SK-N-SH treated with all-trans-retinoic acid at 6 μM for 48 hours (cell line): ENCODE measurements around the gene ZNHIT3.

Experiments used
- ATAC-seq: fragments of 200-7000 bp; cut with Tn5 transposase; 3 replicates; pipeline ENCODE4 v1.9.1; 2020; ENCODE audit warnings: mild to moderate bottlenecking, moderate library complexity
- ARNTL ChIP-seq: fragments of 450-650 bp; formaldehyde crosslinking; IDR thresholded peaks from 2 replicates; pipeline ENCODE4 v1.5.0; 2020; ENCODE audit warnings: low read depth, mild to moderate bottlenecking, moderate library complexity, borderline replicate concordance
- BACH2 ChIP-seq: fragments of 250-450 bp; sonication (Bioruptor Pico); IDR thresholded peaks from 2 replicates; pipeline ENCODE4 v1.9.0; 2021; ENCODE audit warnings: mild to moderate bottlenecking, borderline replicate concordance
- CREB5 ChIP-seq: fragments of 250-450 bp; sonication (Bioruptor Pico); IDR thresholded peaks from 2 replicates; pipeline ENCODE4 v1.5.1; 2020; ENCODE audit warnings: low read depth, mild to moderate bottlenecking, moderate library complexity
- CSDC2 ChIP-seq: fragments of 250-450 bp; sonication (Bioruptor Pico); IDR thresholded peaks from 2 replicates; pipeline ENCODE4 v1.5.0; 2020; ENCODE audit warnings: mild to moderate bottlenecking, moderate library complexity
- CSRNP3 ChIP-seq: fragments of 250-450 bp; sonication (Bioruptor Pico); IDR thresholded peaks from 2 replicates; pipeline ENCODE4 v1.5.1; 2021; ENCODE audit warnings: mild to moderate bottlenecking, moderate library complexity
- ESRRG ChIP-seq: fragments of 250-450 bp; sonication (Bioruptor Pico); IDR thresholded peaks from 2 replicates; pipeline ENCODE4 v1.6.1; 2021; ENCODE audit warnings: mild to moderate bottlenecking
- ISL1 ChIP-seq: fragments of 250-450 bp; sonication (Bioruptor Pico); IDR thresholded peaks from 2 replicates; pipeline ENCODE4 v2.1.2; 2022; ENCODE audit warnings: mild to moderate bottlenecking, moderate library complexity
- OSR1 ChIP-seq: fragments of 250-450 bp; sonication (Bioruptor Pico); IDR thresholded peaks from 2 replicates; pipeline ENCODE4 v1.8.0; 2022; ENCODE audit warnings: moderate library complexity, mild to moderate bottlenecking, inconsistent platforms
- PATZ1 ChIP-seq: fragments of 250-450 bp; sonication (Bioruptor Pico); IDR thresholded peaks from 2 replicates; pipeline ENCODE4 v1.8.0; 2020; ENCODE audit warnings: mild to moderate bottlenecking, moderate library complexity, borderline replicate concordance
- POU6F1 ChIP-seq: fragments of 250-450 bp; sonication (Bioruptor Pico); IDR thresholded peaks from 2 replicates; pipeline ENCODE4 v1.8.0; 2021; ENCODE audit warnings: low read depth, mild to moderate bottlenecking, moderate library complexity, borderline replicate concordance
- PPARA ChIP-seq: fragments of 250-450 bp; sonication (Bioruptor Pico); IDR thresholded peaks from 2 replicates; pipeline ENCODE4 v1.5.0; 2020; ENCODE audit warnings: mild to moderate bottlenecking, borderline replicate concordance
- RARB ChIP-seq: fragments of 250-450 bp; sonication (Bioruptor Pico); IDR thresholded peaks from 2 replicates; pipeline ENCODE4 v1.8.0; 2021; ENCODE audit warnings: mild to moderate bottlenecking, moderate library complexity
- SNAI2 ChIP-seq: fragments of 250-450 bp; sonication (Bioruptor Pico); IDR thresholded peaks from 2 replicates; pipeline ENCODE4 v1.5.0; 2020; ENCODE audit warnings: mild to moderate bottlenecking, moderate library complexity
- TCF4 ChIP-seq: fragments of 250-450 bp; sonication (Bioruptor Pico); IDR thresholded peaks from 2 replicates; pipeline ENCODE4 v1.8.0; 2021; ENCODE audit warnings: mild to moderate bottlenecking, moderate library complexity, borderline replicate concordance
- TOX ChIP-seq: fragments of 250-450 bp; sonication (Bioruptor Pico); IDR thresholded peaks from 2 replicates; pipeline ENCODE4 v1.8.0; 2021; ENCODE audit warnings: mild to moderate bottlenecking, moderate library complexity, borderline replicate concordance
- TSHZ2 ChIP-seq: fragments of 250-450 bp; sonication (Bioruptor Pico); IDR thresholded peaks from 2 replicates; pipeline ENCODE4 v1.5.0; 2020; ENCODE audit warnings: mild to moderate bottlenecking, moderate library complexity
- ZC3H10 ChIP-seq: fragments of 250-450 bp; sonication (Bioruptor Pico); IDR thresholded peaks from 2 replicates; pipeline ENCODE4 v1.5.1; 2021; ENCODE audit warnings: mild to moderate bottlenecking, moderate library complexity
- ZFP3 ChIP-seq: fragments of 250-450 bp; sonication (Bioruptor Pico); IDR thresholded peaks from 2 replicates; pipeline ENCODE4 v1.5.0; 2020; ENCODE audit warnings: mild to moderate bottlenecking, moderate library complexity
- ZFP30 ChIP-seq: fragments of 450-650 bp; formaldehyde crosslinking; IDR thresholded peaks from 2 replicates; pipeline ENCODE4 v1.5.0; 2022; ENCODE audit warnings: mild to moderate bottlenecking, moderate library complexity
- ZNF565 ChIP-seq: fragments of 450-650 bp; formaldehyde crosslinking; conservative IDR thresholded peaks from 2 replicates; pipeline ENCODE4 v1.5.0; 2020; ENCODE audit warnings: low read depth, mild to moderate bottlenecking, moderate library complexity
- ZNF70 ChIP-seq: fragments of 450-650 bp; formaldehyde crosslinking; IDR thresholded peaks from 2 replicates; pipeline ENCODE4 v1.5.0; 2020; ENCODE audit warnings: mild to moderate bottlenecking, moderate library complexity
- ZNF8 ChIP-seq: fragments of 450-650 bp; formaldehyde crosslinking; IDR thresholded peaks from 2 replicates; pipeline ENCODE4 v1.5.0; 2020; ENCODE audit warnings: mild to moderate bottlenecking, moderate library complexity

ZNHIT3 gene

DNA sequence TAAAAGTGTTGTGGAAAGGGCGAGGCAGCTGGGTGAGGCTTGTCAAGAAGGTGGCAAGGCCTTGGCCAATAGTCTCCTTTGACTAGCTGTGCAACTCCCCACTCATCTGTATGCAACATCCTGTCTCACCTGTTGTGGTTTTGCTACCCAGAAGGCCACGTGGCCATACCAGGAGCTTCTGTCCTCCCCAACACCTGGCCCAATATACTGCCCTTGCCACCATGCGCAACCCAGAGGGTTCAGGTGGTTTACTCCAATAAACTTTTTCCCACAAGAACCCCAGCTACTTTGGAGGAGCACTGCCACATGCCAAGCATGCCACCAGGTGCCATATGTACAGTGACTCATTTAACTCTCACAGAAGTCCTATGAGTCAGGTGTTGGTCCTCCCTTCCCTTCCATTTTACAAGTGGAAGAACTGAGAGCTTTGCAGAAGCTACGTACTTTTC lies 38.0 kb downstream of the ZNHIT3 start:
- ATAC-seq = no peak
- TF ChIP-seq SNAI2 (no peak), ESRRG (no peak), POU6F1 (CRISPR knock-in tag) (no peak), ZFP3 (CRISPR knock-in tag) (no peak), TCF4 (CRISPR knock-in tag) (no peak), RARB (no peak), CSRNP3 (CRISPR knock-in tag) (no peak), CREB5 (CRISPR knock-in tag) (no peak), ARNTL (CRISPR knock-in tag) (no peak), ISL1 (CRISPR knock-in tag) (no peak), ZNF565 (CRISPR knock-in tag) (no peak), CSDC2 (CRISPR knock-in tag) (no peak), ZNF70 (CRISPR knock-in tag) (no peak), PPARA (CRISPR knock-in tag) (no peak), BACH2 (no peak), PATZ1 (CRISPR knock-in tag) (no peak), ZNF8 (no peak), ZFP30 (CRISPR knock-in tag) (no peak), TOX (CRISPR knock-in tag) (no peak), OSR1 (CRISPR knock-in tag) (no peak)

DNA sequence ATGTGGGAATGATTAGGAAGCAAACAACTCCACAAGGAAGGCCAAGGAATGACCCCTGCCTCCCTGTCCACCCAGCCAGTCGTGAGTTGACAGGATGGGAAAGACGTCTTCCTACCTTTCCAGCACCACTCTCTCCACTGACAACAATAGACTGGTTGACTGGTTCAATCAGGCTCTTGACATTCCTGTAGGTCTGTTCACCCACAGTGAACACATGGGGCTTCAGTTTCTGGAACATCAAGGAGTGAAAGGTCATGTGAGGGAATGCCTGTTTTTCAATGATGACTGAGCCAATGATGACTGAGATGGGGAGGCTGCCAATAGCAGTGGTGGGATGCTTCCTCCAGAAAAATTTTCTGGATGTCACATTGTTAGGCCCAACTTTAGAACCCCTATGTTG lies 38.6 kb downstream of the ZNHIT3 start:
- ATAC-seq = no peak
- TF ChIP-seq RARB (no peak), ISL1 (CRISPR knock-in tag) (no peak), ESRRG (no peak), TCF4 (CRISPR knock-in tag) (no peak), ZNF8 (no peak), ZFP3 (CRISPR knock-in tag) (no peak), TSHZ2 (no peak), PPARA (CRISPR knock-in tag) (no peak), ARNTL (CRISPR knock-in tag) (no peak), ZC3H10 (CRISPR knock-in tag) (no peak), CSDC2 (CRISPR knock-in tag) (no peak), TOX (CRISPR knock-in tag) (no peak), POU6F1 (CRISPR knock-in tag) (no peak), ZFP30 (CRISPR knock-in tag) (no peak), CREB5 (CRISPR knock-in tag) (no peak), PATZ1 (CRISPR knock-in tag) (no peak)
